ENCODE data around the gene EXOC4.

The EXOC4 gene

GRCh38 chr7:133364959-133365690 lies 112.2 kb downstream of the EXOC4 start:
- no peak for DNase-seq (ENCODE audit: low read depth in 2 of 2)

- DNase-seq (ENCODE audit: low read depth in 2 of 2) = no peak
Measured at GRCh38 chr7:133365917-133366316, 113.0 kb downstream of the EXOC4 start.

- no peak for DNase-seq (ENCODE audit: low read depth in 2 of 2)
Measured at GRCh38 chr7:133367561-133367960, 114.7 kb downstream of the EXOC4 start.

GRCh38 chr7:133369130-133369529 lies 116.3 kb downstream of the EXOC4 start:
- no peak for DNase-seq (ENCODE audit: low read depth in 2 of 2)

- DNase-seq (ENCODE audit: low read depth in 2 of 2) = no peak
Measured at GRCh38 chr7:133371616-133372015, 118.7 kb downstream of the EXOC4 start.

GRCh38 chr7:133372337-133372736 lies 119.5 kb downstream of the EXOC4 start:
- DNase-seq (ENCODE audit: low read depth in 2 of 2) = no peak

GRCh38 chr7:133376514-133376913 lies 123.6 kb downstream of the EXOC4 start:
- DNase-seq (ENCODE audit: low read depth in 2 of 2) = no peak

GRCh38 chr7:133381965-133382364 lies 129.1 kb downstream of the EXOC4 start:
- DNase-seq (ENCODE audit: low read depth in 2 of 2) = no peak

- no peak for DNase-seq (ENCODE audit: low read depth in 2 of 2)
Measured at GRCh38 chr7:133382775-133383559, 130.1 kb downstream of the EXOC4 start.

- no peak for DNase-seq (ENCODE audit: low read depth in 2 of 2)
Measured at GRCh38 chr7:133386205-133386604, 133.3 kb downstream of the EXOC4 start.

- DNase-seq (ENCODE audit: low read depth in 2 of 2) = no peak
Measured at GRCh38 chr7:133389727-133390126, 136.8 kb downstream of the EXOC4 start.

GRCh38 chr7:133391206-133391605 lies 138.3 kb downstream of the EXOC4 start:
- no peak for DNase-seq (ENCODE audit: low read depth in 2 of 2)

- DNase-seq (ENCODE audit: low read depth in 2 of 2) = no peak
Measured at GRCh38 chr7:133394369-133394768, 141.5 kb downstream of the EXOC4 start.

- no peak for DNase-seq (ENCODE audit: low read depth in 2 of 2)
Measured at GRCh38 chr7:133395551-133395950, 142.7 kb downstream of the EXOC4 start.

GRCh38 chr7:133398506-133398905 lies 145.6 kb downstream of the EXOC4 start:
- DNase-seq (ENCODE audit: low read depth in 2 of 2) = no peak

GRCh38 chr7:133401225-133401624 lies 148.3 kb downstream of the EXOC4 start:
- no peak for DNase-seq (ENCODE audit: low read depth in 2 of 2)

- DNase-seq (ENCODE audit: low read depth in 2 of 2) = no peak
Measured at GRCh38 chr7:133408212-133408611, 155.3 kb downstream of the EXOC4 start.

GRCh38 chr7:133409421-133409820 lies 156.5 kb downstream of the EXOC4 start:
- DNase-seq (ENCODE audit: low read depth in 2 of 2) = no peak

- DNase-seq (ENCODE audit: low read depth in 2 of 2) = no peak
Measured at GRCh38 chr7:133409966-133410365, 157.1 kb downstream of the EXOC4 start.

GRCh38 chr7:133411395-133411794 lies 158.5 kb downstream of the EXOC4 start:
- no peak for DNase-seq (ENCODE audit: low read depth in 2 of 2)

- no peak for DNase-seq (ENCODE audit: low read depth in 2 of 2)
Measured at GRCh38 chr7:133412942-133413341, 160.1 kb downstream of the EXOC4 start.

GRCh38 chr7:133419041-133419440 lies 166.2 kb downstream of the EXOC4 start:
- DNase-seq (ENCODE audit: low read depth in 2 of 2) = no peak

- no peak for DNase-seq (ENCODE audit: low read depth in 2 of 2)
Measured at GRCh38 chr7:133423618-133424017, 170.7 kb downstream of the EXOC4 start.
